Upper lobe of right lung (tissue), 1 donor: ENCODE results near the gene CTNNA3. TPM values are rescaled to one million over a fixed set of nuclear protein-coding genes. Genes with fewer than 3 reads are reported as not detected.
A peak's percentile ranks its signal among the peaks of the same experiment; 100 is the strongest.

ENCODE experiments used
- ATAC-seq: fragments of 200-7000 bp; cut with Tn5 transposase; one replicate; pipeline ENCODE4 v1.9.1; 2020; ENCODE audit warnings: mild to moderate bottlenecking, moderate library complexity
- DNase-seq: peaks from one replicate; pipeline ENCODE4 v3.0.0-alpha.2; 2020
- H3K27ac ChIP-seq: fragments of 200-600 bp; one replicate; pipeline ENCODE4 v1.8.0; 2022
- H3K27me3 ChIP-seq: fragments of 200-600 bp; one replicate; pipeline ENCODE4 v1.8.0; 2022; ENCODE audit warnings: mild to moderate bottlenecking
- H3K36me3 ChIP-seq: fragments of 200-600 bp; one replicate; pipeline ENCODE4 v1.8.0; 2022
- H3K4me1 ChIP-seq: fragments of 200-600 bp; one replicate; pipeline ENCODE4 v1.8.0; 2022
- H3K4me3 ChIP-seq: fragments of 200-600 bp; one replicate; pipeline ENCODE4 v1.8.0; 2022; ENCODE audit warnings: mild to moderate bottlenecking
- H3K9me3 ChIP-seq: fragments of 200-600 bp; one replicate; pipeline ENCODE4 v1.8.0; 2022
- intact Hi-C: fragments of 100-400 bp; cut with DNase I; formaldehyde crosslinking; loops from one replicate; pipeline ENCODE4 v1.11.0; 2022
- total RNA-seq: library from RNA; stranded (reverse); fragmentation: NEBNext Ultra II Directional; extraction: Animal tissue kit (Norgen Biotek cat#: 25700); gene quantifications from one replicate; pipeline ENCODE4 v1.2.1, GENCODE V29; 2021
- TF ChIP-seq, protein P1 (sequence below): fragments of 200-600 bp; IDR thresholded peaks from one replicate; pipeline ENCODE4 v1.8.0; 2022; ENCODE audit warnings: antibody characterized with exemption
- donor health status: DM: no; HTN: yes; CAD: no; lungs with severe emphysema.

CTNNA3 gene
- total RNA-seq, 1 donor from 2014 or later, result 0.67 TPM

DNA sequence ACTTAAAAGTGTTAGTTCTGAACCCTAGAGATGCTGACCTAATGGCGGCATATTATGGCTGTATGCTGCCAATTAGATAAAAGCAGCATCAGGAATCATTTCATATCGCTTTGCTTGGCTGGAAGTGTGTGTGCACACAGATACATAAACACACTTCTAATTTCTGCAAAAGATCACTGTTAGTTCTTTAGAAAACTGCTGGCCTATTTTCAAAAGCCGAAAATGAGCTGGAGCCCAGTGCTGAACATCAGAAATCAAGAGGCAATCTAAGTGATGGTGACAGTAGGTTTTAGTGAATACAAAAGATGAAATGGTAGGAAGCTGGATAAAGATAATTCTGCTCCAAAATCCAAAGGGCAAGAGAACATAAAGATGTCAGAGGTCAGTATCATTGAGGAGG, 1516.0 kb downstream of the CTNNA3 start:
- intact Hi-C loops, result no loop called here
- H3K27me3 ChIP-seq, result no peaks in the 10 kb centered on the region
- DNase-seq (no peak), ATAC-seq (no peak)
- no peak overlapping the region for H3K27ac ChIP-seq
- TF ChIP-seq, protein P1, sequence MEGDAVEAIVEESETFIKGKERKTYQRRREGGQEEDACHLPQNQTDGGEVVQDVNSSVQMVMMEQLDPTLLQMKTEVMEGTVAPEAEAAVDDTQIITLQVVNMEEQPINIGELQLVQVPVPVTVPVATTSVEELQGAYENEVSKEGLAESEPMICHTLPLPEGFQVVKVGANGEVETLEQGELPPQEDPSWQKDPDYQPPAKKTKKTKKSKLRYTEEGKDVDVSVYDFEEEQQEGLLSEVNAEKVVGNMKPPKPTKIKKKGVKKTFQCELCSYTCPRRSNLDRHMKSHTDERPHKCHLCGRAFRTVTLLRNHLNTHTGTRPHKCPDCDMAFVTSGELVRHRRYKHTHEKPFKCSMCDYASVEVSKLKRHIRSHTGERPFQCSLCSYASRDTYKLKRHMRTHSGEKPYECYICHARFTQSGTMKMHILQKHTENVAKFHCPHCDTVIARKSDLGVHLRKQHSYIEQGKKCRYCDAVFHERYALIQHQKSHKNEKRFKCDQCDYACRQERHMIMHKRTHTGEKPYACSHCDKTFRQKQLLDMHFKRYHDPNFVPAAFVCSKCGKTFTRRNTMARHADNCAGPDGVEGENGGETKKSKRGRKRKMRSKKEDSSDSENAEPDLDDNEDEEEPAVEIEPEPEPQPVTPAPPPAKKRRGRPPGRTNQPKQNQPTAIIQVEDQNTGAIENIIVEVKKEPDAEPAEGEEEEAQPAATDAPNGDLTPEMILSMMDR, result no peak
- no peaks in the 10 kb centered on the region for H3K36me3 ChIP-seq
- no peaks in the 10 kb centered on the region for H3K4me1 ChIP-seq
- H3K4me3 ChIP-seq, result no peak overlapping the region
- H3K9me3 ChIP-seq, result no peaks in the 10 kb centered on the region

DNA sequence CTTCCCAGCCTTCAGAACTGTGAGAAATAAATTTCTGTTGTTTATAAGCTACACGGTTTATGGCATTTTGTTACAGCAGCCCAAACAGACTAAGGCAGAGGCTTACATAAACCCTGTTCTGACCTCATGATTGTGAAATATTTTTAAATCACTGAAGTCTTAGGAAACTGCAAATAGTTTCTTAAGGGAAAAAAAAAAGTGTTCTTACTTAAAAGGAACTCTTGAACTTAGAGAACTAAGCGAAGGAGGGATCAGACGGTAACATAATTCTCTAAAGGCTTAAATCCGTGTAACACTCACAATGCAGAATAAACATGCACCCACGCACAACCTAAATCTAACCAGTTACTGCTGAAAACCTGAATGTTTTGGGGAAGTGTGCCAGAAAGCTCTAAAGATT, 1519.2 kb downstream of the CTNNA3 start:
- peak; percentile 49 for ATAC-seq
- no peaks in the 10 kb centered on the region for H3K27me3 ChIP-seq
- intact Hi-C loops, result no loop called here
- no peaks in the 10 kb centered on the region for H3K4me1 ChIP-seq
- DNase-seq, result no peak
- TF ChIP-seq, protein P1, result no peak
- no peaks in the 10 kb centered on the region for H3K36me3 ChIP-seq
- H3K9me3 ChIP-seq, result no peaks in the 10 kb centered on the region
- no peak overlapping the region for H3K4me3 ChIP-seq
- no peak overlapping the region for H3K27ac ChIP-seq

DNA sequence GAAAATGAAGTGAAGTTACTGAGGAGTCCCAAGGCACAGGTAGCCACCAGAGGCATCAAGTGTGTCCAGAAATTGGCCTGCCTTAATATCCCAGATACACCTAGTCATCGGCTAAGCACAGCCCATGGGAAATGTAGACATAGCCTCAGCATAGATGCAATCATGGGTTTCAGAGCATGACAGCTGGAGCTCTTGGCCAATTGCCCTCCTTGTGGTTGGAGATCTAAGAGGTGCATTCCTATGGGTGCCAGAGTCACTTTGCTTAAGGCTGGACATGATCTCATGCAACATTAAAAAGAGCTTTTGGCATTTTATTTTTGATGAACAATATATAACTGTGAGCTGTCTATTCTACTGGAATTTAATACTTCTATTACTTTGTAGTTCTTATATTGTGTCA, 1528.2 kb downstream of the CTNNA3 start:
- DNase-seq (no peak), ATAC-seq (no peak)
- H3K27ac ChIP-seq, result no peak overlapping the region
- TF ChIP-seq, protein P1, result no peak
- no peaks in the 10 kb centered on the region for H3K36me3 ChIP-seq
- H3K4me1 ChIP-seq, result no peaks in the 10 kb centered on the region
- H3K4me3 ChIP-seq, result no peak overlapping the region
- no peaks in the 10 kb centered on the region for H3K9me3 ChIP-seq
- no peaks in the 10 kb centered on the region for H3K27me3 ChIP-seq
- intact Hi-C loops, result no loop called here

DNA sequence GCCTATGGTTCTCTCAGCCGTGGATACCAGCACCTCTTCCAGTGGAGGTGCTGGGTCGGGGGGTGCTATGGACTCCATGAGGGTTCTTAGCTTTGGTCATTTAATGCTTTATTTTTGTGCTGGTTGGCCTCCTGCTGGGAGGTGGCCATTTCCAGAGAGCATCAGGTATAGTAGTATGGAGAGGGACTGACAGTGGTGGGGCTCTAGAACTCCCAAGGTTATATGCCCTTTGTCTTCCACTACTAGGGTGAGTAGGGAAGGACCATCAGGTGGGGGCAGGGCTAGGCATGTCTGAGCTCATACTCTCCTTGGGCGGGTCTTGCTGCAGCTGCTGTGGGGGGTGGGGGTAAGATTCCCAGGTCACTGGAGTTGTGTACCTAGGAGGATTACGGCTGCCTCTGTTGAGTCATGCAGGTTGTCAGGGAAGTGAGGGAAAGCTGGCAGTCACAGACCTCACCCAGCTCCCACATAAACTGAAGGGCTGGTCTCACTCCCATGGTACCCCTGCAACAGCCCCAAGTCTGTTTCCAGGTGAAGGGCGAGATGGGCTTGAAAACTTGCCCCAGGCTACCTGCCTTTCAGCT, 1533.3 kb downstream of the CTNNA3 start:
- TF ChIP-seq, protein P1, result no peak
- Histone ChIP-seq H3K27me3 (no peaks in the 10 kb centered on the region), H3K36me3 (no peaks in the 10 kb centered on the region), H3K27ac (no peak overlapping the region), H3K4me1 (no peaks in the 10 kb centered on the region), H3K9me3 (no peaks in the 10 kb centered on the region), H3K4me3 (no peak overlapping the region)
- intact Hi-C loops, result no loop called here
- DNase-seq (no peak), ATAC-seq (no peak)

DNA sequence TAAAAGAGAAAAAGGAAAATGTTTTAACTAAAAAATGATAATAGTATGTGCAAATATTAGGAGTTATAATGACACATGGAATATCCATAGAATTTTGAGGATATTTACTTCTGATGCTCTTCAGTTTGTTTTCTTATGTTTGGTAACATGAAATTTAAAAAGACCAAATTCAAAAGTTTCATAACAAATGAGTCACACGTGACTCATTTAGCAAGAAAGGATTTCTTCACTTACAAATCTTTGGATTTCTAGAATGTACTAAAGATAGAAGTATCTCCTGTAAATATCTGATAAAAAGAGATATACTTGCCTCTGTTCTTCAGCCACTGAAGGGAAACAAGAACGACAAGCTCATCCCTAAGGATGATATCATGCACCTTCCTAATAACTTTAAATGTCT, 1544.6 kb downstream of the CTNNA3 start:
- Histone ChIP-seq H3K4me1 (no peaks in the 10 kb centered on the region), H3K4me3 (no peak overlapping the region), H3K36me3 (no peaks in the 10 kb centered on the region), H3K9me3 (no peaks in the 10 kb centered on the region), H3K27me3 (no peaks in the 10 kb centered on the region), H3K27ac (no peak overlapping the region)
- ATAC-seq, result no peak
- intact Hi-C loops, result no loop called here
- TF ChIP-seq, protein P1, result no peak
- no peak for DNase-seq

DNA sequence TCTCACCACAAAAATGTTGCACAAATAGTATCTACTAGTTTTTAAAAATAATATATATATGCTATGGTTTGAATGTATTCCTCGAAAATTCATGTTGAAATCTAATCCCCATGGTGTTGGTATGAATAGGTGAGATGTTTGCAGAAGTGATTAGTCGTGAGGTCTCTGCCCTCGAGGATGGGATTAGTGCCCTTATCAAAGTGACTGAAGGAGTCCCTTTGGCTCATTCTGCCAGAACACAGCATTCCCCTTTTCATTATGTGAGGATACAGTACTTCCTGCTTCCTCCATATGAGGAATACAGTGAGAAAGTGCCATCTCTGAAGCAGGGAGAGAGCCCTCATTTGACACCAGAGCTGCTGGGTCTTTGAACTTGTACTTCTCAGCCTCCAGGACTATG, 1547.7 kb downstream of the CTNNA3 start:
- no peak overlapping the region for H3K4me3 ChIP-seq
- DNase-seq (no peak), ATAC-seq (no peak)
- no peaks in the 10 kb centered on the region for H3K36me3 ChIP-seq
- no peaks in the 10 kb centered on the region for H3K27me3 ChIP-seq
- H3K27ac ChIP-seq, result no peak overlapping the region
- intact Hi-C loops, result no loop called here
- no peaks in the 10 kb centered on the region for H3K9me3 ChIP-seq
- no peaks in the 10 kb centered on the region for H3K4me1 ChIP-seq
- TF ChIP-seq, protein P1, result no peak
